Stimulated activated CD8-positive, alpha-beta memory T cell treated with anti-CD3 and anti-CD28 coated beads, Interleukin-15, amount 100 ng/mL, for 24 hours (primary cell): ENCODE data around the gene ARHGAP10.
"Not testable (repeated sequence)": the region's sequence is repeated elsewhere in the genome, so short reads cannot be mapped to it uniquely, and the experiment has no call there.

Experiments
- DNase-seq: peaks from one replicate; pipeline ENCODE4 v3.0.0-alpha.2; 2020; ENCODE audit warnings: low read depth

The ARHGAP10 gene

GRCh38 chr4:148068065-148068911 lies 336.4 kb downstream of the ARHGAP10 start:
- DNase-seq = no peak

- DNase-seq = no peak
These were observed 337.4 kb downstream of the ARHGAP10 start for GRCh38 chr4:148069086-148069894.

DNA sequence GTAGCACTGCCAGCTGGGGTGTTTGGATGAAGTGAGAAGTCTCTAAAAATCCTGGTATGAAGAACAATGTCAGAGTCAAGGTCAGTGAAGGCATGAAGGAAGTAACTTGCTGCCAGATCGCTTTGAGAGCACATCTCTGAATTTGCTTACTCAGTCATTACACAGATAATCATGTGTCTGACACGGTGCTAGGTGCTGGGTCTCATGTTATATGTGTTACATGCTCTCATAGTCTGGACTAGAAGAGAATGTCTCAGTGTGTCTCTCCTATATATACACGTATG lies 337.9 kb downstream of the ARHGAP10 start:
- DNase-seq = no peak

DNA sequence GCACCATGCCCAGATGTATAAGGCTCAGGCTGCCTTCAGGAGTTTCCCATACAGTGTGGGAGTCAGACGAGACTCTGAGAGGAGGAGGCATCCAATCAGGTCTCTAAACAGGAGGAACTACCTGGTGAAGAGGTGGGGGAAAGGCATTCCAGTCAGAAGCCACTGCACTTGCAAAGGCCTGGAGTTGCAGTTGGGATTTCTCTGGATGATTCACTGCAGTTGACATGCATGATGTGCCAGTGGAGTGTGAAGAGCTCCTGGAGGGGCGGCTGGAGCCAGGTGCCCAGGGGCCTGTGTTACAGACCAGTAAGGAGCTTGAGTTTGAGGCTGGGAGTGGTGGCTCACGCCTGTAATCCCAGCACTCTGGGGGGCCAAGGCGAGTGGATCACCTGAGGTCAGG lies 339.1 kb downstream of the ARHGAP10 start:
- DNase-seq = no peak

DNA sequence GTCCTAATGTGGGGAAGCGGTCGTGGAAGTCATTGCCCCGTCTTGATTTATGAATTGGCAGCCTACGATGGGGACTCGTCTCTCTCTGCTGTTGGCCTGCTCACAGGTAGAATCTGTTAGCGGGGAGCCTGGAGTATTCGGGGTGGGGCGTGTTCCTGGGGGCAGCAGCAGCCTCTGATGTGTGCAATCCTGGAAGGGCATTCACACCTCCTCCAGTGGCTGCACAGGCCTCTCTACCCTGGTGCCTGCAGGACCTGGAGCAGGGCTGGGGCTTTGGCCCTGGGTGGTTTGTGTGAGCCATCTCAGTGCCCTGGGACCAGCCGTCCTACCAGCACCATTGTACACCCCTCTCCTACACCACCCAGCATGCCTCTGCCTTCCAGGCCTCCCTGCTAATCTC lies 340.9 kb downstream of the ARHGAP10 start:
- no peak for DNase-seq

GRCh38 chr4:148073349-148073748 lies 341.5 kb downstream of the ARHGAP10 start:
- DNase-seq = no peak

- DNase-seq = no peak
These were observed 342.6 kb downstream of the ARHGAP10 start for GRCh38 chr4:148074462-148074861.

- no peak for DNase-seq
These were observed 343.6 kb downstream of the ARHGAP10 start for GRCh38 chr4:148075438-148075837.

GRCh38 chr4:148076964-148077363 lies 345.1 kb downstream of the ARHGAP10 start:
- no peak for DNase-seq

DNA sequence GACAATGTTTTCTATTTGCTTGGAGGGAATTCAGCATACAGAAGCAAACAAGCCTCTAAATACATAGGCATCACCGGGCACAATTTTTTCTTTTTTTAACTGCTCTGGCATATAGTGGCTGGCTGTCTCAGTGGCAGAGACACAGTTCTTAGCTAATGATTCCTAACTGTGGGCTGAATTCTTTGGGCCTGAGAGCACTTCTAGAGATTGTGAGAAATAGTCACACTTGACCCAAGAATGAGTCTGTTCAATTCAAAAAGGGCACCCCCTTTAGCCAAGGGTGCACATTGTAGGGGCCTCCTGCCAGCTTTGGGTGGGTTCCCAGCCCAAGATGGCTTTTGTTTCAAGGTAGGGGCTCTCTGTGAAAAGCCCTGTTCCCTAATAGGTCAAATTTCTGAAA lies 345.7 kb downstream of the ARHGAP10 start:
- no peak for DNase-seq

DNA sequence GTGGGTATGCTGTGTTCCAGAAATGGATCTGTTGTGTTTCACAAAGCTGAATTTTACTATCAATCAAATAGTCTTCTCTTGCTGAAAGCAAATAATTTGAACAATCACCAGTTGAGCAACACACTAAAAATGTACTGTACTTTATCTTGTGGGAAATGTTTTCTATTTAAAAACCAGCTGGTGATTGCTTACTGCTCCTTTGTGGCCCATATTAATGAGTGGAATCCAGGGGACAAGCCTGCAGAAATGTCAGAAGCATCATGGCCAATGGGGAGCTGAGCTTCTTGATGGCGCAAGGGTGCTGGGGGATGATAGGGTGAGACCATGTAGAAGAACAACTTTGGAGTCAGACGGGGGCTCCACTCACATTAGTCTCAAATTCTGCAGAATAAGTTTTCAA lies 346.2 kb downstream of the ARHGAP10 start:
- DNase-seq = no peak

DNA sequence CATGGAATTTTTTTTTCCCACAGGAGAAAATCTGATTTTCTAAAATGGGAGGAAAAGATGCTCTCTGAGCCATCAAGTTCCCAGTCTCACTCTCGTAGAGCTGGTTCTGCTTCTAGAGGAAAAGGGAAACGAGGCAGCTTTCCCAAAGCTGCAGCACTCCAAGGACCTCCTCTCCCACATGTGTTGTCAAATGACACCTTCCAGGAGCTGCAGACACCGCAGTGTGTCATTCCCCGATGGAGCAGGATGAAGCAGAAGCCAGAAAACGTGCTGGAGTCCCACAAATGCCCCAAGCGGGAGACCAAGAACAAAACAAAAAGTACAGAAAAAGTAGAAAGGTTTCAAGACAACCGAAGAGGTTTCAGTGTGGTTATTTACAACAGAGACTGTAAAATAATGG lies 348.1 kb downstream of the ARHGAP10 start:
- DNase-seq = no peak

- DNase-seq = no peak
These were observed 349.4 kb downstream of the ARHGAP10 start for GRCh38 chr4:148081267-148081666.

DNA sequence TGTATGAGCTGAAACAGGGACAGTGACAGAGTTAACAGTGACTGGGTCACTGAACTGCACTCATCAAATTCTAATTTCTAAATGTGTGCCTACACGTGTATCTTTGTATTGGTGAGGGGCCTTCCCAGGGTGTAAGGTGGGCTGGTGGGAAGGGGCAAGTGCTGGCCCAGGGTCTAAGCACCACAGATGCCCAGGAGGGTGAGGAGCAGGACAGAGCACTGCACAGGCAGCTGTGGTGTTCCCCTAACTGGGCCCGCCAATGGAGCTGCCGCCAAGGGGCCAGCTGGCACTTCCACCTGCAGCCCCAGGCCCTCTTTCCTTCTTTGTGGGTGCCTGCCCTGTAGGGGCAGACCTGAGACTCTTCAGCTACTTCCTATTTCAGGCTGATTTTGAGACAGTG lies 349.9 kb downstream of the ARHGAP10 start:
- no peak for DNase-seq

DNA sequence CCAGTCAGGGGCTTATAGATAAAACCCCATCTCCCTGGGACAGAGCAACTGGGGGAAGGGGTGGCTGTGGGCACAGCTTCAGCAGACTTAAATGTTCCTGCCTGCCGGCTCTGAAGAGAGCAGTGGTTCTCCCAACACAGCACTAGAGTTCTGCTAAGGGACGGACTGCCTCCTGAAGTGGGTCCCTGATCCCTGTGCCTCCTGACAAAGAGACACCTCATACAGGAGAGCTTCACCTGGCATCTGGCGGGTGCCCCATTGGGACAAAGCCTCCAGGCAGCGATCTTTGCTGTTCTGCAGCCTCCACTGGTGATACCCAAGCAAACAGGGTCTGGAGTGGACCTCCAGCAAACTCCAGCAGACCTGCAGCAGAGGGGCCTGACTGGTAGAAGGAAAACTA lies 351.2 kb downstream of the ARHGAP10 start:
- DNase-seq = not testable (repeated sequence)

DNA sequence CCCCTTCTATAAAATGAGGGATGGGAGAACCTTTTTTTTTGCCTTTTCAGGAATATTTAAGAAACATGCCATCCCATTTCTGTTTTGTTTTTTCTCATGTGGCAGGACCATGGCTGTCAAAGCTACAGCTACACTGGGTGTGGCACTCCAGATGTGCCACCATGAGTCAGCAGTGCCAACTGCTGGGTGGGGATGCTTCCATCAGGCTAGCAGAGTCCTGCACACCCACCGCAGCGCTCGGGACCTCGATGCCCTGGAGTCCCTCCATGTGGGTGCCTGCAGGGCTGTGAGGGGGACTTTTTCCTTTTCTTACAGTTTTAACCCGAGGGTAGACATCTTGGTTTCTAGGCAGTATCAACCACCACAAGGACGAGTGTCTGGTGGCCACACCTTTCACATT lies 357.7 kb downstream of the ARHGAP10 start:
- no peak for DNase-seq

GRCh38 chr4:148090029-148090428 lies 358.1 kb downstream of the ARHGAP10 start:
- no peak for DNase-seq

DNA sequence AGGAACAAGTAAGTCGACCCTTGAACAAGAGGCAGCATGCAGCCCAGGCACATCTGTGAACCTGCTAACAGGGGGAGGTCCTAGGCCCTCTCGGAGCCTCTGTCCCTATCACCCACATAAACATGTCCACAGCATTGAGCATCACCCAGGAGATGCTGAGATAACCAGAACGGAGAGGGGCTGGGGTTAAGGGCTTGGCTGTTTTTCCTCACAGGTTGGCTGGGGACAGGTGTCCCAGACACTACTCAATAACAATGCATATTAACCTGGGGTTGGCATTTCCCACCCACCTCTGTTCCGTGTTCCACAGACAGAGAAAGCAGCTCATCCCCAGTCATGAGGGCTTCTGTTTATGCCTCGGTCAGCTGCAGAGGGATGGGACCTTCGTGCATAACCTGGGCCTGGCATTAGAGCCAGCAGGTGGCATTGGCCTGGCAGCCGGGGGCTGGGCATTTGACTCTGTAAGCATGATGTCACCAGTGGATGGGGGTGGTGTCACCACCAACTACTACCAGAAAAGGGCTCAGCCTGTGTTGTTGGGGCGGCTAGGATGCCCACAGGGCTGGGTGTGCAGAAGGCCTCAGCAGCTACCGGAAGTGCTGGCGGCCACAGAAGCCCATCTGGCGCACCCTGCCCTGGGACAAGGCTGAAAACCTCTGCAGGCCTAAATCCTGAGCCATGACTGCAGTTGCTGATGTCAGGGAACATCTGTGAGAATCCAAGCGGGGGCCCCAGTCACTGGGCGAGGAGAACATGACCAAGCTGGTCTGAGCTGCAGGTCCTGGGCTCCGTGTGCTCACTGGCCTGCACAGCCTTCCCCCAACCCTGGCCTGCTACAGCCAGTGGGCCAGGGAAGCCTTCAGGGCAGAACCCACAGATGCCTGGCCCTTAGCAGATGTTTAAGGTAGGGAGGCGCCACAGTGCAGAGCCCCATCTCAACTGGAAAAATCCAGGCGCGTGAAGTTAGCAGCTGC lies 358.9 kb downstream of the ARHGAP10 start:
- DNase-seq = no peak

GRCh38 chr4:148091896-148092295 lies 360.0 kb downstream of the ARHGAP10 start:
- DNase-seq = no peak

DNA sequence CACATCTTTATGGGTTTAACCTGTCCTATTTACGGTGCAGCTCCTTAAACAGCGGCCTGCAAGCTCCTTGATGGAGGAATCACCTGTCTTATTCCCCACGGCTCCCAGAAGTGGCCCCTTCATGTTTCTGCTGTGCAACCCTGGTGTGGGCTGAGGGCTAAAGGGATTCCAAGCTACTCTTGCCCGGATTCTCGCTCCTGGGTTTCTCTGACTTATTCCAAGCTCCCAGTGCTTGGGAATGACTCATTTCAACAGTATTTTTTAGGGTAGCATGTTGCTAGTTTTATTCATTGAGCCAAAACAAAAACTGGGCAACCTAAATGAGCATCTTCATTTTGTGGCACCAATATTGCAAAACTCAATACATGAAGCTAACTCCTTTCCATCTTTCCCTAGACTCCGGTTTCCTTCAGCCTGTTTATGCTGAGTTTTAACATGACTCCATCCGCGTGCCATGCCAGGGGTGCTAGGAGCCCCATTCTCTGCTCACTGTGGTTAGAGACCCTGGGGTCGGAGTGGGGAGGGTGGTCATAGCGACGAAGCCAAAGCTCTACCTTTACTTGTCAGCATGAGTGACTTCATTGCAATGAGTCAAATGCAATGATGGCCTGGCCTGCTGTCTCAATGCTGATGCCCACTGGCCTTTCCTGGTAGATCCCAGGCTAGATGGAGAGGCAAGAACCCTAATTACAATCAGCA lies 360.6 kb downstream of the ARHGAP10 start:
- no peak for DNase-seq

DNA sequence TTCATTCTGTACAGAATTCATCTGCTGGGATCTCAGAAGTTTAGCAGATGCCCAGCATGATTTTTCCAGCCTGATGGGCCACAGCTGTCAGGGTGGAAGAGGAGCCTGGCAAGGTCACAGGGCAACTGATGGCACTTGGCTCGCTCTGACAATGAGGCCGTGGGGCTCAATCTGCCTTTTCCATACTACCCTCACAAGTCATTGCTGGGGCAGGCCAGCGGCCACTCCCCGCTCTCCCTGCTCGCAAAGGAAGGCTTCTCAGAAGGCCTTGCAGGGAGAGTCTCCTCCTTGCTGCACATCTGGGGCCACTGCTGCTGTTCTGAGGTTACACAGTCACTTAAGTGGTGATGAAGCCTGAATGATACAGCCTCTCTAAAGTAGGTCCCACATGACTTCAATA lies 361.2 kb downstream of the ARHGAP10 start:
- no peak for DNase-seq

- no peak for DNase-seq
These were observed 362.3 kb downstream of the ARHGAP10 start for GRCh38 chr4:148094149-148094548.
